HCT116 (cell line): ENCODE data around the gene SLC25A48. TPM values are rescaled to one million over a fixed set of nuclear protein-coding genes. Genes with fewer than 3 reads are reported as not detected.

Experiments used
- ATAC-seq: fragments of 200-7000 bp; cut with Tn5 transposase; 2 replicates; pipeline ENCODE4 v1.9.1; 2020; ENCODE audit warnings: mild to moderate bottlenecking, moderate library complexity
- BruUV-seq: library from RNA; stranded (reverse); fragments of 400-500 nt; replicated peaks from 2 replicates; lab custom pipeline; 2021; lab: Mats Ljungman, UMichigan
- CTCF ChIA-PET: fragments of 300-600 bp; sonication (Branson Sonifier 250); formaldehyde crosslinking; loops from one replicate; lab custom pipeline; 2021; ENCODE audit warnings: antibody characterized with exemption; lab: Charles Lee
- POLR2A ChIA-PET: fragments of 300-600, 350-600 bp; sonication (Branson Sonifier 250); formaldehyde crosslinking; loops from one replicate; lab custom pipeline; 2021; ENCODE audit warnings: antibody characterized with exemption; lab: Charles Lee
- RAD21 ChIA-PET, 2 experiments: fragments of 300-600 bp; sonication (Branson Sonifier 250); formaldehyde crosslinking; loops; one replicate each; lab custom pipeline; 2023; ENCODE audit warnings: low total read pairs in 2 of 2; ENCODE audit not compliant: uncharacterized antibody in 2 of 2, unreplicated experiment in 2 of 2, low non-redundant PET in 1 of 2; lab: Charles Lee
- DNase-seq: peaks from one replicate; pipeline ENCODE4 v3.0.0-alpha.2; 2010; ENCODE audit warnings: low read depth, low spot score
- H2AFZ ChIP-seq: fragments of 200-600 bp; shearing (Covaris generic), sonication (generic); 2 replicates; pipeline ENCODE4 v1.6.1; 2017; ENCODE audit warnings: low read depth, mixed run types, mixed read lengths, antibody characterized with exemption, low read length; ENCODE audit not compliant: poor library complexity, severe bottlenecking
- H3K27ac ChIP-seq: 2 replicates; pipeline ENCODE4 v1.5.1; 2012; ENCODE audit warnings: low read depth, low read length
- H3K27me3 ChIP-seq: fragments of 200-600 bp; sonication (generic); 2 replicates; pipeline ENCODE4 v1.6.1; 2016; ENCODE audit warnings: mixed run types, low read length, mixed read lengths; ENCODE audit not compliant: insufficient read depth
- H3K36me3 ChIP-seq, 2 experiments: fragments of 200-500 bp in 1 of 2; fragments of 200-600 bp in 1 of 2; sonication (Bioruptor generic) in 1 of 2; sonication (generic) in 1 of 2; 2 replicates each; pipeline versions ENCODE4 v1.5.1 to v1.6.1; 2014 to 2016; ENCODE audit warnings: low read length in 2 of 2, inconsistent platforms in 1 of 2, mixed read lengths in 1 of 2, mixed run types in 1 of 2; ENCODE audit not compliant: insufficient read depth in 2 of 2, control insufficient read depth in 1 of 2
- H3K4me1 ChIP-seq, 2 experiments: fragments of 200-600 bp in 1 of 2; sonication (generic) in 1 of 2; 2 replicates each; pipeline versions ENCODE4 v1.5.1 to v1.6.1; 2012 to 2017; ENCODE audit warnings: low read length in 2 of 2, inconsistent platforms in 1 of 2, mild to moderate bottlenecking in 1 of 2, mixed read lengths in 1 of 2, mixed run types in 1 of 2, moderate library complexity in 1 of 2; ENCODE audit not compliant: insufficient read depth in 2 of 2, control insufficient read depth in 1 of 2
- H3K4me2 ChIP-seq: fragments of 200-600 bp; sonication (generic); 2 replicates; pipeline ENCODE4 v1.6.1; 2017; ENCODE audit warnings: mixed run types, low read length, mixed read lengths
- H3K4me3 ChIP-seq, 2 experiments: fragments of 200-600 bp in 1 of 2; sonication (generic) in 1 of 2; replicated peaks in 1 of 2; 2 replicates each; pipeline ENCODE4 v1.5.1; 2011 to 2016; ENCODE audit warnings: low read length in 2 of 2, control low read depth in 1 of 2, low read depth in 1 of 2, mild to moderate bottlenecking in 1 of 2, mixed read lengths in 1 of 2, mixed run types in 1 of 2
- H3K79me2 ChIP-seq: fragments of 200-600 bp; sonication (generic); 2 replicates; pipeline ENCODE4 v1.6.1; 2017; ENCODE audit warnings: mild to moderate bottlenecking, mixed run types, low read length, moderate library complexity, mixed read lengths; ENCODE audit not compliant: insufficient read depth
- H3K9ac ChIP-seq: fragments of 200-600 bp; sonication (generic); 2 replicates; pipeline ENCODE4 v1.6.1; 2016; ENCODE audit warnings: low read length, mixed read lengths
- H3K9me2 ChIP-seq: fragments of 200-600 bp; sonication (generic), shearing (Covaris generic); 2 replicates; pipeline ENCODE4 v1.6.1; 2017; ENCODE audit warnings: mixed run types, mild to moderate bottlenecking, moderate library complexity; ENCODE audit not compliant: insufficient read depth
- H3K9me3 ChIP-seq, 2 experiments: fragments of 200-500 bp in 1 of 2; fragments of 200-600 bp in 1 of 2; sonication (Bioruptor generic) in 1 of 2; sonication (generic) in 1 of 2; 2 replicates each; pipeline ENCODE4 v1.6.1; 2014 to 2017; ENCODE audit warnings: low read length in 2 of 2, mixed read lengths in 2 of 2, inconsistent platforms in 1 of 2, low read depth in 1 of 2, mild to moderate bottlenecking in 1 of 2, mixed run types in 1 of 2, moderate library complexity in 1 of 2; ENCODE audit not compliant: control insufficient read depth in 1 of 2, insufficient read depth in 1 of 2
- H4K20me1 ChIP-seq: fragments of 200-600 bp; sonication (generic), shearing (Covaris generic); 2 replicates; pipeline ENCODE4 v1.6.1; 2017; ENCODE audit warnings: mixed run types, mild to moderate bottlenecking, moderate library complexity; ENCODE audit not compliant: insufficient read depth
- ATF3 ChIP-seq: IDR thresholded peaks from 2 replicates; pipeline ENCODE4 v1.6.1; 2012
- CBX3 ChIP-seq: IDR thresholded peaks from 2 replicates; pipeline ENCODE4 v1.6.1; 2012; ENCODE audit warnings: low read depth
- ELF1 ChIP-seq: IDR thresholded peaks from 2 replicates; pipeline ENCODE4 v1.6.1; 2012; ENCODE audit warnings: low read depth, borderline replicate concordance
- EZH2phosphoT487 ChIP-seq: fragments of 200-600 bp; IDR thresholded peaks from 2 replicates; pipeline ENCODE4 v1.6.1; 2018; ENCODE audit warnings: antibody characterized with exemption, borderline replicate concordance
- POLR2A ChIP-seq: IDR thresholded peaks from 2 replicates; pipeline ENCODE4 v1.7.0; 2011; ENCODE audit warnings: borderline replicate concordance; ENCODE audit not compliant: insufficient read depth, insufficient read length; ENCODE audit errors: extremely low read depth
- SIN3A ChIP-seq: IDR thresholded peaks from 2 replicates; pipeline ENCODE4 v1.6.1; 2012; ENCODE audit warnings: low read depth
- SP1 ChIP-seq: IDR thresholded peaks from 2 replicates; pipeline ENCODE4 v1.6.1; 2012; ENCODE audit warnings: low read depth
- TCF7L2 ChIP-seq: IDR thresholded peaks from 2 replicates; pipeline ENCODE4 v1.7.0; 2011; ENCODE audit warnings: borderline replicate concordance, inconsistent platforms; ENCODE audit not compliant: insufficient read depth, insufficient read length; ENCODE audit errors: extremely low read depth
- YY1 ChIP-seq: IDR thresholded peaks from 2 replicates; pipeline ENCODE4 v1.6.1; 2011; ENCODE audit warnings: low read length, low read depth, moderate library complexity, mild to moderate bottlenecking; ENCODE audit not compliant: insufficient replicate concordance; ENCODE audit errors: extremely low read depth
- ZBTB33 ChIP-seq: IDR thresholded peaks from 2 replicates; pipeline ENCODE4 v1.6.1; 2011; ENCODE audit warnings: mild to moderate bottlenecking, low read length, moderate library complexity; ENCODE audit not compliant: insufficient replicate concordance; ENCODE audit errors: extremely low read depth
- intact Hi-C: fragments of 100-400 bp; cut with micrococcal nuclease; formaldehyde crosslinking; loops from 2 replicates; pipeline ENCODE4 v1.10.0; 2022
- total RNA-seq: library from RNA; stranded (reverse); gene quantifications from one replicate; pipeline ENCODE4 v1.2.1, GENCODE V29; 2021; ENCODE audit not compliant: unreplicated experiment

SLC25A48 gene
- total RNA-seq, 1 experiment from 2014 or later: 2.8 TPM

DNA sequence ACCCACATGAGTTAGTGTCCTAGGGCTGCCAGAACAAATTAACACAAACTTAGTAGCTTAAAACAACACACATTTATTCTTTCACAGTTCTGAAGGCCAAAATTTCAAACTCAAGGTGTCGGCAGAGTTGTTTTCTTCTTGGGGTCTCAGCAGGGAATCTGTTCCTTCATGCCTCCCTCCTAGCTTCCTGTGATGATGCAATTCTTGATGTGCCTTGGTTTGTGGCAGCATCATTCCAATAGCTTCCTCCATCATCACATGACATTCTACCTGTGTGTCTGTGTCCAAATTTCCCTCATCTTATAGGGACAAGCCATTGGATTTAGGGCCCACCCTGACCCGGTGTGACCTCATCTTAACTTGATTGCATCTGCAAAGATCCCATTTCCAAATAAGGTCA lies 12.2 kb upstream of the SLC25A48 start:
- Histone ChIP-seq H3K4me3 (no peak overlapping the region), H3K36me3 (no peaks in the 10 kb centered on the region), H3K27ac (no peak overlapping the region), H3K9ac (no peak overlapping the region), H4K20me1 (no peaks in the 10 kb centered on the region), H3K9me3 (no peaks in the 10 kb centered on the region), H2AFZ (no peak overlapping the region), H3K4me1 (peaks cover 0 to 5% of the 10 kb centered on the region in 2 experiments; a peak in 1 of 4 replicates), H3K4me2 (no peak overlapping the region), H3K79me2 (no peaks in the 10 kb centered on the region), H3K9me2 (no peaks in the 10 kb centered on the region), H3K27me3 (0 out of 2 replicates have a peak, but pooled peaks cover 5% of the 10 kb centered on the region)
- DNase-seq (no peak), ATAC-seq (no peak)
- TF ChIP-seq SP1 (no peak), TCF7L2 (no peak), EZH2phosphoT487 (no peak), POLR2A (no peak), CBX3 (no peak), SIN3A (no peak), ATF3 (no peak), ZBTB33 (no peak), ELF1 (no peak), YY1 (no peak)
- BruUV-seq: no TSS peak
- intact Hi-C loops: no loop called here
- CTCF ChIA-PET: interaction anchor here (1.9 kb wide), 1 partner anchor 256 kb away, joined by 7 read pairs; no protein-coding TSS in a partner anchor
- POLR2A ChIA-PET: no interaction called here
- RAD21 ChIA-PET: interaction anchor here in 1 of 2 experiments (0.7 kb wide), 1 partner anchor 41 kb away, joined by 3 read pairs; no protein-coding TSS in a partner anchor
